ENCODE data around the gene UPF3A. TPM values are rescaled to one million over a fixed set of nuclear protein-coding genes. Genes with fewer than 3 reads are reported as not detected.

The UPF3A gene
- total and polyA plus RNA-seq, 2 of the 4 experiments (the other 2 are of a cell fraction), result 11.7 to 51.6 TPM

DNA sequence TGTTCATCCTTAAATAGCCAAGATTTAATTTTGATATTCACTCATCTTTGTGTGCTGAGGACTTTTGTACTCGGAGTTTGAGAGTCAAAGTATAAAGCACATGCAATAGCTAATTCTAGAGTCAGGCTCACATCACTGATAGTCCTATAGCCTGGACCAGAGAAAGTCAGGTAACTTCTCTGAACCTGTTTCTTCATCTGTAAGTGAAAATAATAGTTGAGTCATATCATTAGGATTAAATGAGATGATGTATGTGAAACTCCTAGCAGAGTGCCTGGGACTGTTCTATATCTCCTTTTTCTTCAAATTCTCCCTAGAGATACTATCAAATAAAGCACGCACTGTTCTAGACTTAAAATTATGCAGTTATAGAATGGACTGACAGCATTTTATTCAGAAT lies 41.9 kb downstream of the UPF3A start:
- Histone ChIP-seq H4K5ac (ENCODE audit: low read depth, low read length) (no peak overlapping the region), H2AK9ac (replicated peaks; ENCODE audit: low read depth, low read length, poor library complexity) (no peak overlapping the region), H4K20me1 (ENCODE audit: insufficient read depth, low read length) (peaks cover 42% of the 10 kb centered on the region), H3K9me3 (ENCODE audit: control insufficient read depth, insufficient read depth, low read length) (no peaks in the 10 kb centered on the region), H2AFZ (replicated peaks; ENCODE audit: low read length, poor library complexity) (no peak overlapping the region), H3K4ac (ENCODE audit: low read depth, low read length) (no peak overlapping the region), H3K23ac (ENCODE audit: low read depth, low read length) (no peak overlapping the region), H3K4me3 (ENCODE audit: insufficient read depth, low read depth, low read length) (no peak overlapping the region), H3K56ac (ENCODE audit: extremely low read depth, insufficient read depth, low read length) (no peak overlapping the region), H4K91ac (ENCODE audit: insufficient read depth, low read depth, low read length) (no peak overlapping the region), H2BK15ac (ENCODE audit: low read depth, low read length) (no peak overlapping the region), H4K8ac (ENCODE audit: low read depth in 2 of 2, low read length in 2 of 2) (no peak overlapping the region), H3K9ac (ENCODE audit: low read depth, low read length) (no peak overlapping the region), H3K27me3 (ENCODE audit: control insufficient read depth, insufficient read depth, low read length) (no peaks in the 10 kb centered on the region), H2BK5ac (ENCODE audit: low read depth, low read length, poor library complexity, severe bottlenecking) (no peak overlapping the region), H2BK20ac (ENCODE audit: low read depth, low read length) (no peak overlapping the region), H3K4me2 (ENCODE audit: low read depth, low read length) (no peak overlapping the region), H2AK5ac (ENCODE audit: low read depth, low read length) (no peak overlapping the region), H3K14ac (replicated peaks; ENCODE audit: low read depth, low read length) (no peak overlapping the region), H2BK120ac (ENCODE audit: low read depth, low read length) (no peak overlapping the region), H3K36me3 (ENCODE audit: control insufficient read depth, insufficient read depth, low read length) (peaks cover 33% of the 10 kb centered on the region), H3K79me1 (ENCODE audit: low read depth in 1 of 2, low read length in 2 of 2) (peaks cover 42 to 71% of the 10 kb centered on the region in 2 experiments), H3K27ac (ENCODE audit: insufficient read depth, low read length) (no peak overlapping the region), H3K4me1 (ENCODE audit: control insufficient read depth, insufficient read depth, low read length) (peaks cover 9% of the 10 kb centered on the region), H3K18ac (ENCODE audit: low read depth, low read length) (no peak overlapping the region), H3K9me1 (ENCODE audit: insufficient read depth, low read length) (peaks cover 9% of the 10 kb centered on the region)
- intact Hi-C loops (cut with micrococcal nuclease), result no loop called here
- ATAC-seq (ENCODE audit: low read depth), result no peak
- POLR2A ChIA-PET (ENCODE audit: unreplicated experiment), result no interaction called here
- WGBS, 2 experiments (ENCODE audit: extremely low coverage in 2 of 2, insufficient read length in 1 of 2), result no CpG with 5 or more reads among the region's 2 CpGs
- CTCF ChIA-PET, result no interaction called here
- dilution Hi-C loops (cut with HindIII; ENCODE audit: low sequenced_read_pairs, unreplicated experiment), result no loop called here
- BruUV-seq (replicated peaks), result no TSS peak
- no peak for DNase-seq
- TF ChIP-seq BHLHE40 (IDR thresholded peaks at IDR 0.05; ENCODE audit: low read depth, low read length), result no peak
- no peak for TF ChIP-seq MAFK (IDR thresholded peaks at IDR 0.05; ENCODE audit: low read depth, low read length)
- TF ChIP-seq CEBPB (IDR thresholded peaks at IDR 0.05; ENCODE audit: low read depth, low read length), result no peak
- no peak for TF ChIP-seq RCOR1 (IDR thresholded peaks at IDR 0.05; ENCODE audit: insufficient replicate concordance, low read length)
- TF ChIP-seq, protein P1, sequence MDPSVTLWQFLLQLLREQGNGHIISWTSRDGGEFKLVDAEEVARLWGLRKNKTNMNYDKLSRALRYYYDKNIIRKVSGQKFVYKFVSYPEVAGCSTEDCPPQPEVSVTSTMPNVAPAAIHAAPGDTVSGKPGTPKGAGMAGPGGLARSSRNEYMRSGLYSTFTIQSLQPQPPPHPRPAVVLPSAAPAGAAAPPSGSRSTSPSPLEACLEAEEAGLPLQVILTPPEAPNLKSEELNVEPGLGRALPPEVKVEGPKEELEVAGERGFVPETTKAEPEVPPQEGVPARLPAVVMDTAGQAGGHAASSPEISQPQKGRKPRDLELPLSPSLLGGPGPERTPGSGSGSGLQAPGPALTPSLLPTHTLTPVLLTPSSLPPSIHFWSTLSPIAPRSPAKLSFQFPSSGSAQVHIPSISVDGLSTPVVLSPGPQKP (IDR thresholded peaks at IDR 0.05; ENCODE audit: borderline replicate concordance, low read depth, low read length), result no peak
- TF ChIP-seq RAD21 (IDR thresholded peaks at IDR 0.05; ENCODE audit: low read length), result no peak
- TF ChIP-seq SMC3 (IDR thresholded peaks at IDR 0.05; ENCODE audit: low read depth, low read length), result no peak
- no peak for TF ChIP-seq POLR2A (IDR thresholded peaks at IDR 0.05; ENCODE audit: low read depth, low read length)
- TF ChIP-seq CHD1 (IDR thresholded peaks at IDR 0.05; ENCODE audit: low read depth, low read length), result no peak
- TF ChIP-seq RFX5 (IDR thresholded peaks at IDR 0.05; ENCODE audit: low read depth, low read length), result no peak
- TF ChIP-seq, protein P2, sequence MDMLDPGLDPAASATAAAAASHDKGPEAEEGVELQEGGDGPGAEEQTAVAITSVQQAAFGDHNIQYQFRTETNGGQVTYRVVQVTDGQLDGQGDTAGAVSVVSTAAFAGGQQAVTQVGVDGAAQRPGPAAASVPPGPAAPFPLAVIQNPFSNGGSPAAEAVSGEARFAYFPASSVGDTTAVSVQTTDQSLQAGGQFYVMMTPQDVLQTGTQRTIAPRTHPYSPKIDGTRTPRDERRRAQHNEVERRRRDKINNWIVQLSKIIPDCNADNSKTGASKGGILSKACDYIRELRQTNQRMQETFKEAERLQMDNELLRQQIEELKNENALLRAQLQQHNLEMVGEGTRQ (IDR thresholded peaks at IDR 0.05; ENCODE audit: low read depth, low read length), result no peak
- in situ Hi-C loops (cut with MboI; ENCODE audit: low sequenced_read_pairs), result no loop called here
